Activated CD8-positive, alpha-beta memory T cell treated with anti-CD3 and anti-CD28 coated beads for 4 hours (primary cell): ENCODE results near the gene SHANK2.
"Not testable (repeated sequence)": the region's sequence is repeated elsewhere in the genome, so short reads cannot be mapped to it uniquely, and the experiment has no call there.

ENCODE experiments used
- DNase-seq, 2 donors: peaks; one replicate each; pipeline ENCODE4 v3.0.0-alpha.2; 2020; ENCODE audit warnings: low read depth in 2 of 2

SHANK2 gene

DNA sequence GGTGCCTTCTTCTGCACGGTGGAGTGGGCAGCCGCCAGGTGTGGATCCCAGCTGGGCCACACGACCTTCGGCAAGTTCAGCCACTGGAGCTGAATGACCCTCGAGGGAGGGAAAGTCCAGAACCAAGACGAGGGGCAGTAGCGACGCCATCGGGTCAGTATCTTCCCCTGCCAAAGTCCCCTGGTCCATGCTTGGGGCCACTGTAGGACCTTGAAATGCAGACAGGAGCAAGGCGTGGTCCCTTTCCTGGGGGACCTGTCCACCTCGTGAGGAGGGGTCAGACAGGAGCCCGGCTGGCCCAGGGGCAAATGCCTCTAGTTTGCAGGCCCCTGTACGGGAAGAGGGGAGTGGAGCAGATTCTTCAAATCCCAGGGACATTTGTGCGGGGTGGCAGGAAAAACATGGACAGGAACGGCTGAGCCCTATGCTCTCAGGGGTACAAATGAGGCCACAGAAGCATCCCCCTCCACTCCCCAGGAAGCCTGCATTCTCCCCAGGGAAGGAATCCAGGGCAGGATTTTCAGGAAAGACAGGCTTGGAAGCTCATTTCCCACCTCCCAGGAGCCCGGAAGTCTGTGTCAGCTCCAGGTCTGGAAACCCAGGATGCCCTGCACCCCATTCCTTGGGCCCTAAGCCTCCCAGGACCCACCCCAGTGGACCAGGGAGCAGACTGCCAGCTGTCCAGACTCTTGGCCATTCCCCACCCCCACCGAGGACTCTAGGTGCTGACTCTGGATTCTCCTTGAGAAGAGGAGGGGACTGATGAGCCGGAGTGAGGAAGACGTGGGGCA, 6.6 kb downstream of the SHANK2 start:
- no peak for DNase-seq

DNA sequence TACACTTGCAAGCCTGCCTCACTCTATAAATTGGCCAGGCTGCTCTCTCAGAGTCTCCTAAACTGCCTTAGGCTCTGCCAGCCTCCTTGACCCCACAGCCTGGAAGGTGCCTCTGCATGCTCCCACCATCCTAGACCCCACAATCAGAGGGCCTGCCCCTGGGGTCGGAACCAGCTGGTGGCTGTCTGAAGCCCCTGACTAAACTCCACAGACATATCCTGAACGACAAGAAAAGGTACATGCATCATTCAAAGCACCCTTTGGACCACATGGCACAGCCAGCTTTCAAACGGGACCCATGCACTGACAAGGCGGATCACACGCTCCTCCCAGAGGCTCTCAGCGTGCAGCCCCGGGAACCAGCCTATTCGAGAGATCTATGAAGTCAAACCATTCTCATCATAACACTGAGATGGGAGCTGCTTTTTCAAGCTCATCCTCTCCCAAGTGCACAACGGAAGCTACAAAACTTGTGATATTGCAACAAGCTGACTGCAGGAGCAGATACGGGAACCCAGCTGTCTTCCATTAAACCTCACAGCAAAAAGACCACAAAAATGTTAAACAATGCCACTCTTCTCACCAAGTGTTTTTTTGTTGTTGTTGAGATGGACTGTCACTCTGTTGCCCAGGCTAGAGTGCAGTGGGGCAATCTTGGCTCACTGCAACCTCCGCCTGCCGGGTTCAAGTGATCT, 8.1 kb downstream of the SHANK2 start:
- no peak for DNase-seq

DNA sequence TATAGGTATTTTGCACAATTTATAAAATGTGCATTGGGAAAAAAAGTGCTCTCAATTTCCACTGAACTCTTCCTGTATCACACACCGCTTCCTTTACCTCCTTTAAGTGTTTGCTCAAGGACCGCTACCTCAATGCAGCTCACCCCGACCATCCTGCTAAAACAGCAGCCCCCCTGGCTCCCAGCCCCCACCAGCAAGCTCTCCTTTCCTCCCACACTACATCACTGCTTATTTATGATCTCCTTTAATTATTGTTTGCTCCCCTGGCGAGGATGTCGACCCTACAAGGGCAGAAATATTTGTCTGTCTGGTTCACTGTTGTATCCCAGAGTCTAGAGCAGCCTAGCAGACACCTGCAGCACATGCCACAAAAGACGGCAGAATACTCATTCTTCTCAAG, 10.0 kb downstream of the SHANK2 start:
- DNase-seq, result no peak

DNA sequence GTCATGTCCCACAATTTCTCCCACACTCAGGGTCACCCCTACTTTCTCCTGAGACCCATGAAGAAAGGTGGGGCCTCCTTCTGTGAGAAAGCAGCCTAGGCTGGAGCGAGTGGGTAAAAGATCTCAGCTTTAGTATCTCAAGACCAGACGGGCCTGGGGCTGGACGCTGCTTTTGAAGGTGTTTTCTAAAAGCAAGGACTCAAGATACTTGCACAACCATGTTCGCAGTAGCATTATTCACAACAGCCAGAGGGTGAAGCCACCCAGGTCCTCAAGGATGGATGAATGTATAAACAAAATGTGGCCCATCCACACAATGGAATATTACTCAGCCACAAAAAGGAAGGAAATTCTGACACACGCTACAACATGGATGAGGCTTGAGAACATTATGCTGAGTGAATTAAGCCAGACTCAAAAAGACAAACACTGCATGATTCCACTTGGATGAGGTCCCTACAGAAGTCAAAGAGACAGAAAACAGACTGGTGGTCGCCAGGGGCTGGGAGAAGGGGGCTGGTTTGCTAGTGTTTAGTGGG, 10.6 kb downstream of the SHANK2 start:
- no peak for DNase-seq

DNA sequence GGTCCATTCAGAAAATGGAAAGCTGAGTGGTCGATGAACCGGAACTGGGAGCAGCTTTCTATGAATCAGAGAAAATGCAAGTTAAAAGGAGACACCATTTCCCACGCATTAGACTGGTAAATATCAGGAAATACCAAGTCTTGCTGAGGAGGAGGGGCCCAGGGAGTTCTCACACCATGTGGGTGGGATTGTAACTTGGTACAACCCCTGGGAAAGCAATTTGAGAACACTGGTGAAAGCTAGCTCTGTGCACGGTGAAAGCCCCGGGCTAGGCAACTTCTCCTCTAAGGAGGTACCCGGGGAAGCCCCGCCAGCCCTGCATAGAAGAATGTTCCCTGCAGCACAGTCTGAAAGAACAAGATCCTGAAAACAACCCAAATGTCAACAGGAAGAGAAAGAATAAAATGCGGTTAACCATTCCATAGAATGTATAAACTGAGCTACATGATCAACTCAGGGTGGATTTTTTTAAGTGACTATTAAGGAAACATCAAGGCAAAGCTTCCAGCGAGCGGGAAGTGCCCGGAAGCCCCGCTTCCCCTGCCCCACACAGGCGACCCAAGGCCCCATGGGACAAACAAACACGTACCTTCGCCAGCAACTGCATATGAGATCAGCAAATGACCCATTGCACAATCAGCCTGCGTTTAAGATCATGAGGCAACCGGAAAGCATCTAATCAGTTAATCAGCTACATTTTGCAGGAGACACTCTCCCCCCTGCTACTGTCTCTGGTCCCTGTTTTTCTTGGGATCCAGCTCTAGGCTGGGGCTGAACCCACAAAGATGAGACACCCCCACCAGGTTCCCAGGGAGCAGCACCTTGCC, 11.3 kb downstream of the SHANK2 start:
- no peak for DNase-seq

DNA sequence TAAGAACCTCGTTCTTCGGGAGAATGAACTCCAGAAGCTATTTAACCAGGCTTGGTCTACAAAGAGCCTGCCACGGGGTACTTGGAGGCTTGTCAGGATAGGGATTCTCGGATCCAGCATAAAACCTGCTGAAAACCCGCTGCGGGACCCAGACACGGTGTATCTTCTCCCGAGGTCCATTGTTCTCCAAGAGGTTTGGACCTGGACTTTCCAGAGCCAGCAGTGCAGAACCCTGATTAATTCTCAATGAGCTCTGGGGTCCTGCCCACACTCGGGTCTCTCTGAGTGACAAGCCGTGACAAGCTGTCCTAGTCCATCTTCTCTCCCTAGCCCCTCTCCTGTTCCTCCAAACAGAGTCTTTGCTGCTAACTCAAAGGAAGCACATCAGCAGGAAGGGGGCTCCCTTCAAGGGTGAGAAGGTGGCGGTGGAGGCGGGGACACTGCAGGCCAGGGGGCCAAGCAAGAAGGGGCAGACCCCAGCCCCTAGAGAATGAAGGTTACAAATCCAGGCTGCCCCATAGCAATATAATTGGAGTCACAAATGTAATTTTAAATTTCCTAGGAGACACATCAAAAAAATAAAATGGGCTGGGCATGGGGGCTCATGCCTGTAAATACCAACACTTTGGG, 12.2 kb downstream of the SHANK2 start:
- no peak for DNase-seq

DNA sequence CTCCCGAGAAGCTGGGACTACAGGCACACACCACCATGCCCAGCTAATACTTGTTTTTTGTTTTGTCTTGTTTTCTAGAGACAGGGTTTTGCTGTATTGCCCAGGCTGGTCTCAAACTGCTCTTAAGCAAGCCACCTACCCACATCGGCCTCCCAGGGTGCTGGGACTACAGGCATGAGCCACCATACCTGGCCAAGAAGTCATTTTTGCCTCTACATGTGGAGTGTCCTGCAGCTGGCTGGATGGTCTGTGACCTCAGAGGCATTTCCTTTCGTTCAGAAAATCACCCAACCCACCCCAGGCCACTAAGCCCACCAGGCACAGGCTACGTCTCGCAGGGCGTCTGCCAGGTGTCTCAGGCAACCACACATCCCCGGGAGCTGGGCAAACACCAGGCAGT, 12.8 kb downstream of the SHANK2 start:
- no peak for DNase-seq

DNA sequence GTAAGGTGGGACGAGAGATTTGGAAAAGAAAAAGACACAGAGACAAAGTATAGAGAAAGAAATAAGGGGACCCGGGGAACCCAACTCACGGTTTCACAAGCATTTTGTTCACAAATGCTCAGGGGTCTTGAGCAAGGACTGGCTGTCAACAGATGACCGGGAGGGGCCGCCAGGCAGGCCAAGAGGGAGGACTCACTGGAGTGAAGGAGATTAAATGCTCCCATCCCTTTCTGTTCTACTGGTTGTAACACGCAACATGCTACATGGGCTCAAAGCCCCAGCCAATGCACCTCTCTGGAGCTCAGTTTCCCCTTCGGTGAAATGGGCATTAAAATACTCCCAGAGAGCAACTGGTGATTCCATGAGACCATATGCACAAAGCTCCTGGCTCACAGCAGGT, 13.4 kb downstream of the SHANK2 start:
- DNase-seq, result no peak

DNA sequence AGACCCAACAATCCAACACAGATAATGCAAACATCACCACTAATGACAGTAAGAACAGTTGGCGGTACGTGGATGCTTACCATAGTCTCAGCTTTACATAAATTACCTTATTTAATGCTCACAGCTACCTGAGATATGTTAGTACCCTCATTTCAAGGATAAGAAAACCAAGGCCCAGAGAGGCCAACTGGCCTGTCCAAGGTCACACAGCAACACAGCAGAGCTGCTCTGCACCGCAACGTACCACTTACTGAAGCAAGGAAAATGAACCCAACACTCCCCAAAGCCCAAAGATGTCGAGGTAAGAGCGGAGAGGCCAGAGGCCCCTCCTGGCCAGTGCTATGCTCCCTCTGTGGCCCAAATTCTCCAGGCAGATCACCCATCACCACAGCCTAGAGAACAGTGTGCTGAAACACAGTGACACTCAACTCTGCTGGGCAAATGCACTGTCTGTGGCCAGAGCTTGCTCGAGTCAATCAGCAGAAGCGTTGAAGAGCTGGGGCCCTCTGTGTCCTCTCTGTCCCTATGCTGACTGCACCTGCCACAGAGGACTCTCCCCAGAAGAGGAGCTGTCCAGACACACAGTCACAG, 14.0 kb downstream of the SHANK2 start:
- DNase-seq, result no peak

DNA sequence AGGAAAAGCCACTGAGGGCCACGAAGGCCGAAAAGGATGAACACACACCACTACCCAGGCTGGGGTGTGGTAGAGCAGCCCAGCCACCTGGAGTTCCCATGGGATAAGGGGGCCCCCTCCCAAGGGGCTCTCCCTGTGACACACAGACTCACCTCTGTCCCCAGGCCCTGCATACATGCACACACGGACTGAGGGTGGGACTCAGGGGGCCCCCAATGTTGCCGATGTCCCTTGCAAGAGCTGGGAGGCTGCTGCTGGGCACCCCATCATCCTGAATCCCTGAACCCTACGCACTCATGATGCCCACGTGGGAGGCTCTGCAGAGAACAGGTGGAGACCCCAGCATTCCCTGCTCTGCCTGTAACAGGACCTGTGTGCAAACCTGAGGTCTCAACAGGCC, 14.5 kb downstream of the SHANK2 start:
- DNase-seq, result no peak

DNA sequence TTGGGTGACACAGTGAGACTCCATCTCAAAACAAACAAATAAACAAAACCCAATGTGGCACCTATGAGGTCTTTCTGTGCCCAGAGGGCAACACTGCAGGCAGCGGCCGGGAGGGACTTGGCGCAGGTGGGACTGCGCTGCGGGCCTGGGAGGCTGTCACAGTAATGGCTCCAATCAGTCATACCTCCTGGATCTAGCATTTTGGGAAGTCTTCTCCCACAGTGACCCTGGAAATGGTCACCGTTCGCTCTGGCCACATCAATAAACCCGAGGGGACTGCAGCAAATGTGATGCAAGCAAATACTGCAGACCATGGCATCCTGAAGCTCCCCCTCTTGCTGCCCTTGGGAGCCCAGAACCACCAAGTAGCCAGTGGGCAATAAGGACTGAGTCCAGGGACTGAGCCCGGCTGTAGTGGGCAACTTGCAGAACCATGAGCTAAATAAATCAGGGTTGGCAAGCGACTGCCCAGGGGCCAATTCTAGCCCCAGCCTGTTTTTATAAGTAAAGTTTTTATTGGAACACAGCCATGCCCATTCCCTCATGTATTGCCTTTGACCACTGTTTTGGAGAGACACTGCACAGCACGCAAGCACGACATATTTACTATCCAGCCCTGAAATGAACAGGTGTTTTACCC, 15.4 kb downstream of the SHANK2 start:
- DNase-seq, result no peak

DNA sequence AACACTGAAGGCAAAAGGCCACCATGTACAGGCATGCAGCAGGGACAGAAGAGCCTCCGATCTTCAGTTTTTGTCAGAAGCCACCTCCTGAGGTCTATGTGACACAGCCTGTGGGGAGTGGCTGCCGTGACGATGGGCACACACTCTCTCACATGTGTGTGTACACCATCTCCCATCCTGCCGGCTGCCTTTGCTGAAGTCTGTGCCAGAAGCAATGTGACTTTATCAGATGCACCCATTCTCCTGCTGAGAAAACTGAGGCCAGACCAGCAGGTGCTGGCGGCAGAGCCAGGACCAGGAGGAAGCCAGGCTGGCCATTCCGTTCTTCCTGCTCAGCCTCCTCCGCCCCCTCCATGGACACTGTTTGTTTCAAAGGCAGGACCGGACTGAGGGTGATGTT, 16.7 kb downstream of the SHANK2 start:
- DNase-seq, result no peak

DNA sequence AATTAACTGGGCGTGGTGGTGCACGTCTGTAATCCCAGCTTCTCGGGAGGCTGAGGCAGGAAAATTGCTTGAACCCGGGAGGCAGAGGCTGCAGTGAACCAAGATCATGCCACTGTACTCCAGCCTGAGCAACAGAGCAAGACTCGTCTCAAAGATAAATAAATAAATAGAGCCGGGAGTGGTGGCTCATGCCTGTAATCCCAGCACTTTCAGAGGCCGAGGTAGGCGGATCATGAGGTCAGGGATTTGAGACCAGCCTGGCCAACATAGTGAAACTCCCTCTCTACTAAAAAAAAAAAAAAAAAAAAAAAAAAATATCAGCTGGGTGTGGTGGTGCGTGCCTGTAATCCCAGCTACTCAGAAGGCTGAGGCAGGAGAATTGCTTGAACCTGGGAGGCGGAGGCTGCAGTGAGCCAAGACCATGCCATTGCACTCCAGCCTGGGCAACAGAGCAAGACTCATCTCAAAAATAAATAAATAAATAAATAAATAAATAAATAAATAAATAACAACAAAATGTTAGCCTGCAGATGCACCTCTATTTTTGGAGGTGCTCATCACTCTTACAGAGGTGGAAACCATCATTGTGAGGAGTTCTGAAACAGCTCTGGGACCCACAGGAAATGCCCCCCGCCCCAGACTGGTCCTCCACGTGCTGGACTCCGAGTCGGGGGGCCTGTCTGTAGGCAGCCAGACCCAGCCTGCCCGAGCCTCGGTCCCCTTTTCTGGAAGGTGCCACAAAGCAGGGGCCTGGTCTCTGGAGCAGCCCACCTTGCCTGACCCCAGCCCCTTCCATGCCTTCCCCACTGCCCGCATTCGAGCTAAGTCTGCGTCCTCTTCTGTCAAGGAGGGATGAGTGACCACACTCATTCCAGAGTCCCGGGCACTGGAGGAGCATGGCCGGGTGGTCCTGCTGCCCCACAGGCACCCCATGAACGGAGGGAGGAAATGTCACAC, 18.2 kb downstream of the SHANK2 start:
- DNase-seq, result not testable (repeated sequence)

DNA sequence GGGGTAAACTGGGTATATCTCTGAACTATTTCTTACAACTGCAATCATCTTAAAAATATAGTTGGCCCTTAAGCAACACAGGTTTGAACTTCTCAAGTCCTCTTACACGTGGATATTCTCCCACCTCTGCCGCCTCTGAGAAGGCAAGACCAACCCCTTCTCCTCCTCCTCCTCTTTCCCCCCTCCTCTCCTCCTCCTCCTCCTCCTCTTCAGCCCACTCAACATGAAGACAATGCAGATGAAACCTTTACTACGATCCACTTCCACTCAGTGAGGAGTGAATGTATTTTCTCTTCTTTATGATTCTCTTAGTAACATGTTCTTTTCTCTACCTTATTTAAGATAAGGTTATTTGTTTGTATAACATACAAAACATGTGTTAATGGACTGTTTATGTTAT, 20.0 kb downstream of the SHANK2 start:
- DNase-seq, result no peak

DNA sequence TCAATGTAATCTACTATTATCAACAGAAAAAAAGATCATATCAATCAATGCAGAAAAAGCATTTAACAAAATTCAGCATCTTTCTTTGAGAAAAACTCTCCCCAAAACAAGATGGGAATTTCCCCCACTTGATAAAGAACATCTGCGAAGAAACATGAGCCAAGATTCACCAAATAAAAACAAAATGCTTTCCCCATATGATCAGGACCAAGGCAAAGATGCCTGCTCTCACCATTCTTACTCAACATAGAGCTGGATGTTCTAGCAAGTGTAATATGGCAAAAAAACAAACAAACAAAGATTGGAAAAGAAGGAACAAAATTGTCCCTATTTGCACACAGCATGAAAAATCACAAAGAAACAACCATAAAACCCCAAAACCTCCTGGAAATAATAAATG, 23.4 kb downstream of the SHANK2 start:
- no peak for DNase-seq

DNA sequence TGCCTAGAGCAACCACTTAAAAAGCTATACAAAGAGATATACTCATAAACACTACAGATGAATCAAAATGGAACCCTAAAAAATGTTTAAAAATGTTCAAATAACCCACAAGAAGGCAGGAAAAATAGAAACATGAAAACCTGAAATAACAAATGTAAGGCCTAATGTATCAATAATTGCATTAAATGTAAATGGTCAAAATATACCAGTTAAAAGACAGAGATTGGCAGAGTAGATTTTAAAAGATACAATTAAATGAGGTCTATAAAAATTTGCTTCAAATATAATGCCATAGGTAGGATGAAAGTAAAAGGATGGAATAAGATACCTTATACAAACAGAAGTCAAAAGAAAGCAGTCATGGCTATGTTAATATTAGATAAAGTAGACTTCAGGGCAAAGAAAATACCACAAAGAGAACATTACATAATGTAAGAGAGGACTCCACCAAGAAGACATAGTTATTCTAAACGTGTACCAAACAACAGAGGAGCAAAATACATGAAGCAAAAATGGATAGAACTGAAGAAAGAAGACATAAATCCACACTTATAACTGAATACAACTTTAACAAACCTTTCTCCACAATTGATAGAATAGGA, 25.2 kb downstream of the SHANK2 start:
- no peak for DNase-seq

DNA sequence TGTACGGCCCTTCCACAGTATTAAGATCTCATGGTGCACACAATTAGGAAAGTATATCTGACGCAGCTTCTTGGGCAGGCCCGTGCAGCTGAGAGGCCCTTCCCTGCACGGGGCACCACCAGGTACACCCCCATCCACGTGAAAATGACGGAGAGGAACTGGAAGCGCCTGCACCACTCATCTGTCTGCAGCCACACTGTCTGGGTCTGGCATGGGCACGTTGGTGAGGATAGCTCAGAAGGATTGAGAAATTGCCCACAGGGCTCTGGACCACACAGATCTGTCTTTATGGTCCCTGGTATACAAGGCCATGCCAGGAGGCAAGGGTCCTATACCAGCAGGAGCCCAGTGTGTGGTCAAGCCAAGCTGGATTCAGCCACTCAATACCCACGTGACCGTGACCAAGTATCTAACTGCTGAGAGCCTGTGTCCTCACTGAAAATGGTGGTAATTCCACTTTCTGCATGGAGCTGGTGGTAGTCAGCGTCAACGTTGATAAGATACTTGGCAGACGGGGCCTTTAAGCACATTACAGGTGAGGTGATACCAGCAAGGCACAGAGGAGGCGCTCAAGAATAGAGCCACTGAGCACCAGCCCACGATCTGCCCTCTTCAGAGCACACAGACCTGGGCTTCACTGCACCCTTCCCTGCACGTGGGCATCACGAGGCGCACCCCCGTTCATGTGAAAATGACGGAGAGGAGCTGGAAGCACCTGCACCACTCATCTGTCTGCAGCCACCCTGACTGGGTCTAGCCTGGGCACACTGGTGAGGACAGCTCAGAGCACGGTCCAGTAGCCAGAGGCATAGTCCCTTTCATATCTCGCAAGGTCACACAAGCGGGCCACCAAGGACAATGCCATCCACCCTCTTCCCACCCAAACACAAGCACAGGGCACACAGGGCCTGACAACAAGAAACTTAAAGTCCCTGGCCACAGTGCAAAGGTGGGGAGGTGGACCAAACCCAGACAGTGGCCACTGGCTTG, 28.4 kb downstream of the SHANK2 start:
- no peak for DNase-seq

DNA sequence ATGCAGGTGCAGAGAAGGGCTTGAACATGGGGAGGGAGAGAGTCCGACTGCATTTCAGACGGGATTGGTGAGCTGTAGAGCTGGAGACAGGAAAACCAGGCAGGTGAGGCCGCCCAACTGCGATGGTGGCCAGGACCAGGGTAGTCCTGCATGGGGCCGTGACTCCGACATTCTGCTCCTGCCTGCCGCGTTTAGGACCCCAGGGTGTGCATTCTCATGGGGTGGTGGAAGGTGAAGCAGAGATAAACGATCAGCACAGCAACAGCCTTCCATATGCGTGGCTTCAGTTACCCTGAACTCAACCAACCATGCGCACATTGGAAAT, 29.3 kb downstream of the SHANK2 start:
- no peak for DNase-seq
